Activated CD4-positive, alpha-beta memory T cell treated with anti-CD3 and anti-CD28 coated beads for 36 hours (primary cell): ENCODE results near the gene TMEM51. TPM values are rescaled to one million over a fixed set of nuclear protein-coding genes. Genes with fewer than 3 reads are reported as not detected.

Source experiments
- CTCF ChIA-PET: fragments of 350-600 bp; sonication (Branson Sonifier 250); formaldehyde crosslinking; loops from one replicate; lab custom pipeline; 2021; ENCODE audit warnings: antibody characterized with exemption, inconsistent platforms; lab: Charles Lee
- POLR2A ChIA-PET: fragments of 350-600 bp; sonication (Branson Sonifier 250); formaldehyde crosslinking; loops from one replicate; lab custom pipeline; 2021; ENCODE audit warnings: antibody characterized with exemption; lab: Charles Lee
- DNase-seq: peaks from one replicate; pipeline ENCODE4 v3.0.0-alpha.2; 2020
- H3K27ac Mint-ChIP-seq: one replicate; pipeline ENCODE4 v1.8.0; 2021; ENCODE audit warnings: mixed read lengths
- H3K27me3 Mint-ChIP-seq: one replicate; pipeline ENCODE4 v1.8.0; 2021; ENCODE audit warnings: mixed read lengths
- H3K36me3 Mint-ChIP-seq: one replicate; pipeline ENCODE4 v1.8.0; 2021; ENCODE audit warnings: mixed read lengths
- H3K4me1 Mint-ChIP-seq: one replicate; pipeline ENCODE4 v1.8.0; 2021; ENCODE audit warnings: low read depth, mixed read lengths
- H3K4me3 Mint-ChIP-seq: one replicate; pipeline ENCODE4 v1.8.0; 2021; ENCODE audit warnings: mild to moderate bottlenecking, mixed read lengths
- H3K9me3 Mint-ChIP-seq: one replicate; pipeline ENCODE4 v1.8.0; 2021; ENCODE audit warnings: mixed read lengths
- intact Hi-C: fragments of 100-400 bp; cut with micrococcal nuclease; formaldehyde crosslinking; loops from one replicate; pipeline ENCODE4 v1.15.1; 2023
- total RNA-seq, 2 experiments: library from RNA; stranded (reverse); gene quantifications; one replicate each; pipeline ENCODE4 v1.2.3, GENCODE V29; 2021

Gene TMEM51
- total RNA-seq, 2 experiments from 2014 or later: not detected

GRCh38 chr1:15249081-15249480, 95.5 kb downstream of the TMEM51 start:
- DNase-seq: peak; percentile 85
- Mint-ChIP-seq H3K4me1 (peaks cover 64% of the 10 kb centered on the region), H3K36me3 (peaks cover 2% of the 10 kb centered on the region), H3K27me3 (peaks cover 41% of the 10 kb centered on the region), H3K9me3 (peaks cover 8% of the 10 kb centered on the region), H3K27ac (peak overlapping the region; percentile 86), H3K4me3 (peak overlapping the region; percentile 31)
- CTCF ChIA-PET: interaction anchor here (0.6 to 1.3 kb wide), 3 partner anchors 39 to 1826 kb away, joined by 3 to 4 read pairs (median 3); no protein-coding TSS in a partner anchor
- POLR2A ChIA-PET: interaction anchor here (2.7 kb wide), 1 partner anchor 18 kb away, joined by 9 read pairs; no protein-coding TSS in a partner anchor
- intact Hi-C loops: loop anchor here (1.0 to 5.0 kb wide), 2 partner anchors 18 to 158 kb away; partner anchors contain the start of gene EFHD2

DNA sequence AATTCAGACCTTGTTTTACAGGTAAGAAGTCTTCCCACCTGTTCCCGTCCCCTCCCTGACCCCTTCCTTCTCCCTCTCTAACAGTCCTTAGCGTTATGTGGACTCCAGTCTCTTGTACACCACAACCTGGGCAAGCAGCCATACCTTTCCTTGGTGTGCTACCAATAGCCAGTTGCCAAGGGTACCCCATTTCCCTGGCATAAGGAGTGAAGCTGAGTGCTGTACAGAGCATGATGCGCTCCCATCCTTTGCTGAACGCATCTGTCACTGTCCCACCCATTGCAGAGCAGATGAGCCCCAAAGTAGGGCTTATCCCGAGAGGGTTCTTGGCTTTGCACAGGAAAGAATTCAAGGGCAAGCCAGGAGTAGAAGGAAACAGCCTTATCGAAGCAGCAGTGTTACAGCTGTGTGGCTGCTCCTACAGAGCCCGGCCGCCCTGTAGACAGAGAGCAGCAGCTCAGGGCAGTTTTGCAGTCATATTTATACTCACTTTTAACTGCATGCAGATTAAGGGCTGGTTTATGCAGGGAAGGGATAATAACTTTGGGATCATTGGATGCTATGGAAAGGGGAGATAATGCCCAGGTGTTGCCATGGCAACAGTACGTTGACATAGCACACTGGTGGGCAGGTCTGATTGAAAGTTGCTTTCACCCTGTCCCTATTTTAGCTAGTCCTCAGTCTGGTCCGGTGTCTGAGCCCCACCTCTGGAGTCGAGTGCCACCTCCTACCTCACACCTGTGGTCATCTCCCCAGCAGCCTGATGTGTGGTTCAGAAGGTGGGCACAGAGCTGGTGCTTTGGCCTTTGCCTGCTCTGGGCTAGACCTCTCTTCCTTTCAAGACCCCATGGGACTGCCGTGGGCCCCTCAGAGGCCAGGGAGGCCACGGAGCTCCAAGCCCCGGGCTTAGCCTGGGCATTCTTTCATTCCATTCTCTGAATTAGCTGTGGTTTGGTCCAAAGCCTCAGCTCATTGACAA, 98.6 kb downstream of the TMEM51 start:
- POLR2A ChIA-PET: interaction anchor here (0.5 to 0.6 kb wide), 2 partner anchors 18 to 205 kb away, joined by 4 to 5 read pairs; no protein-coding TSS in a partner anchor
- H3K4me3 Mint-ChIP-seq: no peak overlapping the region
- intact Hi-C loops: loop anchor here (2.0 kb wide), 1 partner anchor 39 kb away; no protein-coding TSS in a partner anchor

DNA sequence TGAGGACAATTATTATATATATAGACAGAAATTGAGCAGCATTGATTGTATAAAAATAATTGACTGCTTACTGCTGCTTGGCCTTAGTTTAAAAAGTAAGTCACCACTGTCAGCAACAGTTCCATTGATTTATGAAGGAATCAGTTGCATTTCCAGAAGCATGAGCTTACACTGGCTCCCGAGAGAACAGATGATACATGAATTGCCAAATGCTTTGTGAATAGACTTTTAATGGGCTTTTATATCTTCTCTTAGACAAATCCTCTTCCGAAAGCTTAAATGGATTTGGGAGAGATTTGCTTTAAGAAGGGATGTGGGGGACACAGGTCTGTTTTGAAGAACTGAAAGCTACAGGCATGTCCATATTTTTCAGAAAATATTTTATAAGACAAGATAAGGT, 101.0 kb downstream of the TMEM51 start:
- ChIA-PET POLR2A (no interaction called here), CTCF (interaction anchor here (1.2 to 1.4 kb wide), 2 partner anchors 17 to 70 kb away, joined by 4 read pairs; no protein-coding TSS in a partner anchor)
- DNase-seq: no peak
- Mint-ChIP-seq H3K27ac (no peak overlapping the region), H3K4me3 (no peak overlapping the region), H3K9me3 (no peaks in the 10 kb centered on the region), H3K27me3 (peaks cover 7% of the 10 kb centered on the region), H3K36me3 (no peaks in the 10 kb centered on the region), H3K4me1 (peaks cover 33% of the 10 kb centered on the region)
- intact Hi-C loops: no loop called here

More for the DNA sequence above, 98.6 kb downstream of the TMEM51 start:
- CTCF ChIA-PET: interaction anchor here (1.0 to 1.2 kb wide), 3 partner anchors 19 to 21 kb away, joined by 3 to 6 read pairs (median 5); no protein-coding TSS in a partner anchor
- Mint-ChIP-seq H3K27ac (no peak overlapping the region), H3K36me3 (peaks cover 2% of the 10 kb centered on the region), H3K9me3 (peaks cover 2% of the 10 kb centered on the region), H3K27me3 (peaks cover 18% of the 10 kb centered on the region), H3K4me1 (peaks cover 53% of the 10 kb centered on the region)
- DNase-seq: no peak

DNA sequence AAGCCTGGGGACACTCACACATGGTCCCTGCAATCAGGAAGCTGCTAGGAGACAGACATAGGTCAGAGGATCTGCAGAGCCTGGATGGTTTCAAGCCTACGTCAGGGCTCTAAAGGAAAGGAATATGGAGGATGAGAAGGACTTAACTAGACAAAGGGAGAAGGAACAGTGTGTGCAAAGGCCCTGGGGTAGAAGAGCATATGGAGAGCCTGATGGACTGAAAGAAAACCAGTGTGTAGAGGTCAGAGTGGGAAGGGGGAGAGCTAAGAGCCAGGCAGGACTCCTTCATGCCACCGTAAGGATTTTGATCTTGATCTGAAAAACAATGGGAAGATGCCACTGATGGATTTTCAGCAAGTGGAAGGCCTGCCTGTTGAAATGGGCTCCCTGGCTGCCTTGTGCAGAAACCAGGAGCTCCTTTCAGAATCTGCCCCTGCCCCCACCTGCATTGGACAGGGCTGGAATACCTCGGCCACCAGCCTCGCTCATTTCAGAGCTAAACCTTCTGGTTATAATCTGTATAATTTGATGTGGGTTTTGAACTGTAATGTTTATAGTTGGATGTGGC, 102.1 kb downstream of the TMEM51 start:
- no peak overlapping the region for H3K4me3 Mint-ChIP-seq
- H3K4me1 Mint-ChIP-seq: peaks cover 29% of the 10 kb centered on the region
- ChIA-PET CTCF (interaction anchor here (1.4 kb wide), 1 partner anchor 69 kb away, joined by 4 read pairs; no protein-coding TSS in a partner anchor), POLR2A (no interaction called here)
- DNase-seq: no peak
- no peaks in the 10 kb centered on the region for H3K9me3 Mint-ChIP-seq
- intact Hi-C loops: no loop called here
- H3K36me3 Mint-ChIP-seq: no peaks in the 10 kb centered on the region
- H3K27ac Mint-ChIP-seq: no peak overlapping the region
- H3K27me3 Mint-ChIP-seq: peaks cover 4% of the 10 kb centered on the region

- POLR2A ChIA-PET: no interaction called here
- no peak overlapping the region for H3K27ac Mint-ChIP-seq
- H3K27me3 Mint-ChIP-seq: peaks cover 5% of the 10 kb centered on the region
Observed at GRCh38 chr1:15256584-15256983, 103.0 kb downstream of the TMEM51 start.

GRCh38 chr1:15257309-15257708, 103.8 kb downstream of the TMEM51 start:
- Mint-ChIP-seq H3K27me3 (peaks cover 5% of the 10 kb centered on the region), H3K9me3 (no peaks in the 10 kb centered on the region), H3K27ac (no peak overlapping the region), H3K4me3 (no peak overlapping the region), H3K36me3 (no peaks in the 10 kb centered on the region), H3K4me1 (peaks cover 32% of the 10 kb centered on the region)
- ChIA-PET POLR2A (no interaction called here), CTCF (no interaction called here)
- intact Hi-C loops: no loop called here
- no peak for DNase-seq

More at GRCh38 chr1:15256584-15256983, 103.0 kb downstream of the TMEM51 start:
- H3K4me3 Mint-ChIP-seq: no peak overlapping the region
- intact Hi-C loops: no loop called here
- CTCF ChIA-PET: no interaction called here
- no peaks in the 10 kb centered on the region for H3K9me3 Mint-ChIP-seq
- no peak for DNase-seq
- H3K4me1 Mint-ChIP-seq: peaks cover 34% of the 10 kb centered on the region
- no peaks in the 10 kb centered on the region for H3K36me3 Mint-ChIP-seq

GRCh38 chr1:15258833-15259621, 105.5 kb downstream of the TMEM51 start:
- peaks cover 13% of the 10 kb centered on the region for H3K27me3 Mint-ChIP-seq
- POLR2A ChIA-PET: no interaction called here

GRCh38 chr1:15259622-15260007, 106.1 kb downstream of the TMEM51 start:
- no peaks in the 10 kb centered on the region for H3K36me3 Mint-ChIP-seq
- DNase-seq: no peak
- ChIA-PET POLR2A (no interaction called here), CTCF (interaction anchor here (2.2 kb wide), 1 partner anchor 131 kb away, joined by 8 read pairs; no protein-coding TSS in a partner anchor)
- H3K27me3 Mint-ChIP-seq: peaks cover 15% of the 10 kb centered on the region
- peaks cover 16% of the 10 kb centered on the region for H3K4me1 Mint-ChIP-seq
- intact Hi-C loops: no loop called here
- H3K27ac Mint-ChIP-seq: no peak overlapping the region
- H3K9me3 Mint-ChIP-seq: peaks cover under 1% of the 10 kb centered on the region
- H3K4me3 Mint-ChIP-seq: no peak overlapping the region

More at GRCh38 chr1:15258833-15259621, 105.5 kb downstream of the TMEM51 start:
- Mint-ChIP-seq H3K27ac (no peak overlapping the region), H3K4me3 (no peak overlapping the region), H3K4me1 (peaks cover 17% of the 10 kb centered on the region), H3K36me3 (no peaks in the 10 kb centered on the region), H3K9me3 (no peaks in the 10 kb centered on the region)
- CTCF ChIA-PET: no interaction called here
- DNase-seq: no peak
- intact Hi-C loops: no loop called here

DNA sequence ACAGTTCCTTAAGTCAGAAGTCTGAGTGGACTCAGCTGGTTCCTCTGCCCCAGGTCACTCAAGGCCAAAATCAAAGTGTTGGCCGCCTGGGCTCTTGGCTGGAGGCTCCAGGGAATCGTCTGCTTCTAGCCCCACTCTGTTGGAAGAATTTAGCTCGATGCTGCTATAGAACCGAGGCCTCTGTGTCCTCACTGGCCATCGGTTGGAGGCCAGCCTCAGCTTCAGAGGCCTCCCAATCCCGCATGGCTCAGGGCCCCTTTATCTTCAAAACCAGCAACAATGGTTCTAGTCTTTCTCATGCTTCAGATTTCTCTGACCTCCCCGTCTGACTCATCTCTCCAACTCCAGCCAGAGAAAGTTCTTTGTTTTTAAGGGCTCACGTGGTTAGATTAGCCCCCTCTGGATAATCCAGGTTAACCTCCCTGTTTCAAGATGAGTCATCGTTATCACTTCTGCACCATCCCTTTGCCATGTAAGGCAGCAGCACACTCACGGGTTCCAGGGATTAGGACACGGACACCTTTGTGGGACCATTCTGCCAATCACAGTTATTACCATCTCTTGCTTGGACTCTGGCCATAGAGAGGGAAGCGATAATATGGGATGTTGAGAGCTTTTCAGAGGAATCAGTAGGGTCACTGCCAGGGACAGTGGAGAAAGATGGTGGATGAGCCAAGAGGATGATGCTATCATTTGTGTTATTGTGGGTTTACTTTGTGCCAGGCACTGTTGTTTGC, 107.0 kb downstream of the TMEM51 start:
- H3K27me3 Mint-ChIP-seq: peaks cover 21% of the 10 kb centered on the region
- intact Hi-C loops: no loop called here
- peaks cover 16% of the 10 kb centered on the region for H3K4me1 Mint-ChIP-seq
- no peaks in the 10 kb centered on the region for H3K36me3 Mint-ChIP-seq
- POLR2A ChIA-PET: interaction anchor here (0.6 kb wide), 1 partner anchor 142 kb away, joined by 3 read pairs; no protein-coding TSS in a partner anchor
- H3K27ac Mint-ChIP-seq: no peak overlapping the region
- no peak overlapping the region for H3K4me3 Mint-ChIP-seq
- DNase-seq: no peak
- CTCF ChIA-PET: interaction anchor here (0.7 to 2.2 kb wide), 4 partner anchors 10 to 132 kb away, joined by 3 to 8 read pairs (median 6); no protein-coding TSS in a partner anchor
- peaks cover 7% of the 10 kb centered on the region for H3K9me3 Mint-ChIP-seq

DNA sequence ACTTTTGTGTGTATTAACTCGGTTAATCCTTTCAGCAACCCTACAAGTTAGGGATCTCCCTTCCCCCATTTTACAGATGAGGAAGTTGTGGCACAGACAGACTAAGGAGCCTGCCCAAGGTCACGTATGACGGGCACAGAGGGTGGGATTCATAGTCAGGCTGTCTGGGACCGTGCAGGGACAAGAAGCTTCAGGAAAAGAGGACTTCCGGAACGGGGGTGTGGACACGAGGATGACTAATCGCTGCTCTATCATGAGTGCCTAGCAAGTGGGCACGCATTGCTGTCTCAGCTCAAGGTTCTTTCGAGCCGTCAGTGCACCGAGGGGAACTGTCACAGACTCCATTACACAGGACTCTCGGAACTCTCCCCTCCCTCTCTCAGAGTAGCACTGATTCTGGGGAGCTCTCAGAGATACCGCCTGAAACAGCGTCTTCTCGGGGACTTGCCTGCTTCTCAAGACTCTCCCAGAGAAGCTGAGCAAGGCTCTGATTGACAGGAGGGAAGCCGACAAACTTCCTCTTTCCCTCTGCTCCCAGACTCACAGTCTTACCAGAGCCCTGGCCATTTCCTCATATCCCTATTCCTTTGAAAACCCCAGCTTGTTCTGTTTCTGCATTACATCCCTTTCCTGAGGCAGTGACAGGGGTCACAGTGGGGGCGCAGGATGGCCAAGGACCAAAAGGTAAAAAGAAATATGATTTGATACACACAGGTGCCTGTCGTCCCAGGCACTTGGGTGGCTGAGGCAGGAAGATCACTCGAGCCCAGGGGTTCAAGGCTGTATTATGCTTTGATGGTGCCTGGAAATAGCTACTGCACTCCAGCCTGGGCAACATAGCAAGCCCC, 107.8 kb downstream of the TMEM51 start:
- ChIA-PET CTCF (interaction anchor here (1.3 to 2.2 kb wide), 3 partner anchors 9 to 133 kb away, joined by 6 to 8 read pairs (median 6); no protein-coding TSS in a partner anchor), POLR2A (no interaction called here)
- DNase-seq: peak; percentile 56
- Mint-ChIP-seq H3K4me3 (peak overlapping the region; percentile 6), H3K27ac (no peak overlapping the region), H3K4me1 (peaks cover 16% of the 10 kb centered on the region), H3K9me3 (peaks cover 7% of the 10 kb centered on the region), H3K27me3 (peaks cover 21% of the 10 kb centered on the region), H3K36me3 (no peaks in the 10 kb centered on the region)
- intact Hi-C loops: no loop called here
